Measurements from ENCODE around the gene LPA. TPM values are rescaled to one million over a fixed set of nuclear protein-coding genes. Genes with fewer than 3 reads are reported as not detected.
"Not testable (repeated sequence)": the region's sequence is repeated elsewhere in the genome, so short reads cannot be mapped to it uniquely, and the experiment has no call there.

The LPA gene
- total and polyA plus RNA-seq, 8 donors, result 0.07 to 2.1 (median 1.4) TPM

GRCh38 chr6:160583794-160584193 is 80.3 kb downstream of the LPA start:
- no peak overlapping the region for H3K4me3 ChIP-seq
- intact Hi-C loops (cut with DNase I), result no loop called here
- no peak for DNase-seq
- FAIRE-seq, result no peak
- no peak overlapping the region for H3K27ac ChIP-seq
- H3K27me3 ChIP-seq, result no peaks in the 10 kb centered on the region
- no peaks in the 10 kb centered on the region for H3K9me3 ChIP-seq
- H3K36me3 ChIP-seq, result no peaks in the 10 kb centered on the region
- TF ChIP-seq CTCF (IDR thresholded peaks at IDR 0.05), result no peak
- ATAC-seq, result no peak
- no peaks in the 10 kb centered on the region for H3K4me1 ChIP-seq

GRCh38 chr6:160581406-160581805 is 82.7 kb downstream of the LPA start:
- no peaks in the 10 kb centered on the region for H3K4me1 ChIP-seq
- ATAC-seq, result no peak
- no peak overlapping the region for H3K27ac ChIP-seq
- H3K9me3 ChIP-seq, result no peaks in the 10 kb centered on the region
- H3K36me3 ChIP-seq, result no peaks in the 10 kb centered on the region
- no peak overlapping the region for H3K4me3 ChIP-seq
- TF ChIP-seq CTCF (IDR thresholded peaks at IDR 0.05), result no peak
- WGBS, 2 donors, result 60 to 80% methylated on average over 1 of the region's 1 CpG
- FAIRE-seq, result no peak
- H3K27me3 ChIP-seq, result no peaks in the 10 kb centered on the region
- DNase-seq, result no peak
- intact Hi-C loops (cut with DNase I), result no loop called here

GRCh38 chr6:160578515-160578914 is 85.6 kb downstream of the LPA start:
- H3K4me3 ChIP-seq; FAIRE-seq; H3K4me1 ChIP-seq; H3K27ac ChIP-seq; ATAC-seq; H3K9me3 ChIP-seq; DNase-seq; H3K36me3 ChIP-seq; intact Hi-C loops (cut with DNase I); H3K27me3 ChIP-seq: not testable (repeated sequence)
- WGBS, 2 donors, result 67 to 69% methylated on average over 5 of the region's 5 CpGs

DNA sequence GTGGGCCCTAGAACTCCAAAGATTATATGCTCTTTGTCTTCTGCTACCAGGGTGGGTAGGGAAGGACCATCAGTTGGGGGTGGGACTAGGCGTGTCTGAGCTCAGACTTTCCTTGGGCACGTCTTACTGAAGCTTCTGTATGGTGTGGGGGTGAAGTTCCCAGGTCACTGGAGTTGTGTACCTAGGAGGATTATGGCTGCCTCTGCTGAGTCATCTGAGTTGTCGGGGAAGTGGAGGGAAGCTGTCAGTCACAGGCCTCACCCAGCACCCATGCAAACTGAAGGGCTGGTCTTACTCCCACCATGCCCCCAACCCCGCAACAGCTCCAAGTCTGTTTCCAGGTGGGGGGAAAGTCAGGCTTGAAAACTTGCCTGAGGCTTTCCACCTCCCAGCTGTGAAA is 90.1 kb downstream of the LPA start:
- Histone ChIP-seq H3K4me1 (no peaks in the 10 kb centered on the region), H3K36me3 (no peaks in the 10 kb centered on the region), H3K27me3 (no peaks in the 10 kb centered on the region), H3K4me3 (no peak overlapping the region), H3K27ac (no peak overlapping the region), H3K9me3 (no peaks in the 10 kb centered on the region)
- TF ChIP-seq CTCF (IDR thresholded peaks at IDR 0.05), result no peak
- DNase-seq (no peak), ATAC-seq (no peak), FAIRE-seq (no peak)
- WGBS, 2 donors, result 68 to 75% methylated on average over 4 of the region's 4 CpGs
- intact Hi-C loops (cut with DNase I), result no loop called here

GRCh38 chr6:160571201-160571600 is 92.9 kb downstream of the LPA start:
- H3K27ac ChIP-seq; H3K36me3 ChIP-seq; H3K9me3 ChIP-seq; H3K27me3 ChIP-seq; intact Hi-C loops (cut with DNase I); H3K4me3 ChIP-seq; DNase-seq; H3K4me1 ChIP-seq; FAIRE-seq; ATAC-seq: not testable (repeated sequence)

- DNase-seq (no peak), ATAC-seq (no peak), FAIRE-seq (no peak)
- intact Hi-C loops (cut with DNase I), result no loop called here
- Histone ChIP-seq H3K4me1 (no peaks in the 10 kb centered on the region), H3K9me3 (no peaks in the 10 kb centered on the region), H3K4me3 (no peak overlapping the region), H3K27me3 (no peaks in the 10 kb centered on the region), H3K36me3 (no peaks in the 10 kb centered on the region), H3K27ac (no peak overlapping the region)
- no peak for TF ChIP-seq CTCF (IDR thresholded peaks at IDR 0.05)
- WGBS, 2 donors, result 58% methylated on average over 6 of the region's 6 CpGs
Observed at GRCh38 chr6:160544802-160545201, 119.3 kb downstream of the LPA start.

All from pancreas (tissue), 10 donors.